Calu3 (cell line): ENCODE measurements around the gene SORCS3. TPM values are rescaled to one million over a fixed set of nuclear protein-coding genes. Genes with fewer than 3 reads are reported as not detected.

Source experiments
- BruUV-seq: library from RNA; stranded (reverse); fragments of 400-500 nt; replicated peaks from 2 replicates; lab custom pipeline; 2021; lab: Mats Ljungman, UMichigan
- CTCF ChIA-PET: fragments of 300-600 bp; sonication (Branson Sonifier 250); formaldehyde crosslinking; loops from one replicate; lab custom pipeline; 2022; ENCODE audit warnings: antibody characterized with exemption; lab: Charles Lee
- DNase-seq: peaks from one replicate; pipeline ENCODE4 v3.0.0; 2022
- H3K27ac Mint-ChIP-seq: one replicate; pipeline ENCODE4 v1.8.0; 2022; ENCODE audit warnings: mixed read lengths; ENCODE audit not compliant: unreplicated experiment
- H3K27me3 Mint-ChIP-seq: one replicate; pipeline ENCODE4 v1.8.0; 2022; ENCODE audit warnings: mixed read lengths; ENCODE audit not compliant: unreplicated experiment
- H3K36me3 Mint-ChIP-seq: one replicate; pipeline ENCODE4 v1.8.0; 2022; ENCODE audit warnings: mild to moderate bottlenecking, moderate library complexity, mixed read lengths; ENCODE audit not compliant: insufficient read depth, unreplicated experiment
- H3K4me1 Mint-ChIP-seq: one replicate; pipeline ENCODE4 v1.8.0; 2022; ENCODE audit warnings: mild to moderate bottlenecking, low read depth, mixed read lengths; ENCODE audit not compliant: unreplicated experiment
- H3K4me3 Mint-ChIP-seq: one replicate; pipeline ENCODE4 v1.8.0; 2022; ENCODE audit warnings: mild to moderate bottlenecking, low read depth, moderate library complexity, mixed read lengths; ENCODE audit not compliant: unreplicated experiment
- H3K9me3 Mint-ChIP-seq: one replicate; pipeline ENCODE4 v1.8.0; 2022; ENCODE audit warnings: low read depth, mixed read lengths; ENCODE audit not compliant: unreplicated experiment
- intact Hi-C: fragments of 100-400 bp; cut with micrococcal nuclease; formaldehyde crosslinking; loops from one replicate; pipeline ENCODE4 v1.10.0; 2022; ENCODE audit not compliant: unreplicated experiment
- total RNA-seq: library from RNA; stranded (reverse); gene quantifications from 2 replicates; pipeline ENCODE4 v1.2.3, GENCODE V29; 2022
- TF ChIP-seq, protein P1 (sequence below): fragments of 200-600 bp; IDR thresholded peaks from one replicate; pipeline ENCODE4 v1.8.0; 2022; ENCODE audit warnings: antibody characterized with exemption; ENCODE audit not compliant: unreplicated experiment

SORCS3 gene
- total RNA-seq, 1 experiment from 2014 or later = not detected

DNA sequence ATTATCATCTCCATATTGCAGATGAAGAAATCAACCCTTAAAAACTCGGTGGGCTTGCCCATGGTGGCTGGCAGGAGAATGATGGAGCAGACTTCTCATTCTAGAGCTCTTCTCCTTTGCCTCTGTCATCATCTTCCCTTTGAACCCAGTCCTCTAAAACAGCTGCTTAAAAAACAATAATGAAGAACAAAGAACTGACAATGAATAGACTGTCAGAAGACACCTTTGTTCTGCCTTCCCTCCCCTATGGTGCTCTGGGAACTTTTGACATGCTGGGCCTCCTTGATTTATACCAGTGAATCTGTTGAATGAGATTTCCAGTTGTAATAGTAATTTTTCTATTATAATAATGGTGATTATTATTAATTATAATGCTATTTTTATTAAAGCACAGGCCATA is 103.0 kb downstream of the SORCS3 start:
- intact Hi-C loops = no loop called here
- Mint-ChIP-seq H3K9me3 (no peaks in the 10 kb centered on the region), H3K4me1 (no peaks in the 10 kb centered on the region), H3K36me3 (no peaks in the 10 kb centered on the region), H3K4me3 (no peak overlapping the region), H3K27ac (no peak overlapping the region), H3K27me3 (no peaks in the 10 kb centered on the region)
- CTCF ChIA-PET = no interaction called here
- DNase-seq = no peak
- BruUV-seq = no TSS peak
- TF ChIP-seq, protein P1, sequence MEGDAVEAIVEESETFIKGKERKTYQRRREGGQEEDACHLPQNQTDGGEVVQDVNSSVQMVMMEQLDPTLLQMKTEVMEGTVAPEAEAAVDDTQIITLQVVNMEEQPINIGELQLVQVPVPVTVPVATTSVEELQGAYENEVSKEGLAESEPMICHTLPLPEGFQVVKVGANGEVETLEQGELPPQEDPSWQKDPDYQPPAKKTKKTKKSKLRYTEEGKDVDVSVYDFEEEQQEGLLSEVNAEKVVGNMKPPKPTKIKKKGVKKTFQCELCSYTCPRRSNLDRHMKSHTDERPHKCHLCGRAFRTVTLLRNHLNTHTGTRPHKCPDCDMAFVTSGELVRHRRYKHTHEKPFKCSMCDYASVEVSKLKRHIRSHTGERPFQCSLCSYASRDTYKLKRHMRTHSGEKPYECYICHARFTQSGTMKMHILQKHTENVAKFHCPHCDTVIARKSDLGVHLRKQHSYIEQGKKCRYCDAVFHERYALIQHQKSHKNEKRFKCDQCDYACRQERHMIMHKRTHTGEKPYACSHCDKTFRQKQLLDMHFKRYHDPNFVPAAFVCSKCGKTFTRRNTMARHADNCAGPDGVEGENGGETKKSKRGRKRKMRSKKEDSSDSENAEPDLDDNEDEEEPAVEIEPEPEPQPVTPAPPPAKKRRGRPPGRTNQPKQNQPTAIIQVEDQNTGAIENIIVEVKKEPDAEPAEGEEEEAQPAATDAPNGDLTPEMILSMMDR = no peak

DNA sequence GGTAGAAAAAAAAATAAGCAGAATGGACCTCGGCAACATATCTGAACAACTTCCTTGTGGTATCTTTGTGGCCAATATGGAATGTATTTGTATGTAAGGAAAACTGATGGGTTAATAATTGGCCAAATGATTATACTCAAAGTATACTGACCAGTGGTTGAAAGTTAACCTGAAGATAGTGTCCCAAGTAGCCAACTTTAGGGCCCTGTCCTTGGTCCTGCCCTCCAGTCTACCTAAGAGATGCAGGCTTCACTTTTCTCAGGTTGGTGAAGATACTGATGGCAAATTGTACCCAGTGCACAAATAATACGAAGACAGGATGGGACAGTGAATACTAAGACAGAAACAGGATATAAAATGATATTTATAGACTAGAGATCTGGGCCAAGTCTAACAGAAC is 109.2 kb downstream of the SORCS3 start:
- H3K4me1 Mint-ChIP-seq = no peaks in the 10 kb centered on the region
- intact Hi-C loops = no loop called here
- no peak overlapping the region for H3K27ac Mint-ChIP-seq
- peaks cover 7% of the 10 kb centered on the region for H3K27me3 Mint-ChIP-seq
- no peak for DNase-seq
- no peaks in the 10 kb centered on the region for H3K36me3 Mint-ChIP-seq
- TF ChIP-seq, protein P1 = no peak
- no TSS peak for BruUV-seq
- CTCF ChIA-PET = no interaction called here
- H3K9me3 Mint-ChIP-seq = no peaks in the 10 kb centered on the region
- no peak overlapping the region for H3K4me3 Mint-ChIP-seq

DNA sequence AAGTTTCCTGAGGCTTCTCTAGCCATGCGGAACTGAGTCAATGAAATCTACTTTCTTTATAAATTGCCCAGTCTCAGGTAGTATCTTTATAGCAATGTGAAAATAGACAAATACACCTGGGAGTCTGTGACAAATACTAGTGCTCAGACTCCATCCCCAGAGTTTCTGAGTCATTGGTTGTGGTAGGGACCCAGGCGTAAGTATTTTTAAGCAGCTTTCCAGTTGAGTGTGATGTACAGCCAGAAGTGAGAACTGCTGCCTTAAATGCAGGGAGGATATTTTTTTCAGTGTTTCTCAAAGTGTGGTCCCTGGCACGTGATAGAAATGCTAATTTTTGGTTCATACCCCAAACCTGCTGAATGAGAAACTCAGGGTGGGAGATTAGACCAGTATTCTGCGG is 121.7 kb downstream of the SORCS3 start:
- H3K4me1 Mint-ChIP-seq = no peaks in the 10 kb centered on the region
- CTCF ChIA-PET = no interaction called here
- H3K27ac Mint-ChIP-seq = no peak overlapping the region
- BruUV-seq = no TSS peak
- H3K9me3 Mint-ChIP-seq = no peaks in the 10 kb centered on the region
- no peaks in the 10 kb centered on the region for H3K36me3 Mint-ChIP-seq
- TF ChIP-seq, protein P1 = no peak
- DNase-seq = no peak
- peaks cover 63% of the 10 kb centered on the region for H3K27me3 Mint-ChIP-seq
- no peak overlapping the region for H3K4me3 Mint-ChIP-seq
- intact Hi-C loops = no loop called here

DNA sequence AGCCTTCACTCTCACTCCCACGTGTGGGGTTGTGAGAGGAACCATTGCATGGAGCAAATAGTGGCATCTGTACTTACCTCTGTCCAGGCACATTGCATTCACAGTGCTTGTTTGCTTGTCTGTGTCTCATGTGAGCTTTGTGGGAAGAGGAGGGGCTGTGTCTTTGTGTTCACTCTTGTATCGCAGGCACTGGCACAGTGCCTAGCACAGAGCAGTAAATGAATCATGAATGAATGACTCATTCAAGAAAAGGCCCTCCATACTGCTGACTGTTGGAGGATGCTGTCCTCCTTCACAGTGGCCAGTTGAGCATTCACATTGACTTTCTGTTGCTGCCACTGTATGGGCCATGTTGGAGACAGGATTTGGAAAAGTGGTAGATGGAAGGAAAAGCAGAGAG is 125.3 kb downstream of the SORCS3 start:
- Mint-ChIP-seq H3K36me3 (no peaks in the 10 kb centered on the region), H3K4me3 (no peak overlapping the region), H3K4me1 (no peaks in the 10 kb centered on the region), H3K27ac (no peak overlapping the region), H3K27me3 (peaks cover 55% of the 10 kb centered on the region), H3K9me3 (no peaks in the 10 kb centered on the region)
- no peak for DNase-seq
- intact Hi-C loops = no loop called here
- TF ChIP-seq, protein P1 = no peak
- BruUV-seq = no TSS peak
- CTCF ChIA-PET = no interaction called here
